Calu3 (cell line): ENCODE results near the gene FAIM. TPM values are rescaled to one million over a fixed set of nuclear protein-coding genes. Genes with fewer than 3 reads are reported as not detected.

Experiments
- BruUV-seq: library from RNA; stranded (reverse); fragments of 400-500 nt; replicated peaks from 2 replicates; lab custom pipeline; 2021; lab: Mats Ljungman, UMichigan
- CTCF ChIA-PET: fragments of 300-600 bp; sonication (Branson Sonifier 250); formaldehyde crosslinking; loops from one replicate; lab custom pipeline; 2022; ENCODE audit warnings: antibody characterized with exemption; lab: Charles Lee
- DNase-seq: peaks from one replicate; pipeline ENCODE4 v3.0.0; 2022
- H3K27ac Mint-ChIP-seq: one replicate; pipeline ENCODE4 v1.8.0; 2022; ENCODE audit warnings: mixed read lengths; ENCODE audit not compliant: unreplicated experiment
- H3K27me3 Mint-ChIP-seq: one replicate; pipeline ENCODE4 v1.8.0; 2022; ENCODE audit warnings: mixed read lengths; ENCODE audit not compliant: unreplicated experiment
- H3K36me3 Mint-ChIP-seq: one replicate; pipeline ENCODE4 v1.8.0; 2022; ENCODE audit warnings: mild to moderate bottlenecking, moderate library complexity, mixed read lengths; ENCODE audit not compliant: insufficient read depth, unreplicated experiment
- H3K4me1 Mint-ChIP-seq: one replicate; pipeline ENCODE4 v1.8.0; 2022; ENCODE audit warnings: mild to moderate bottlenecking, low read depth, mixed read lengths; ENCODE audit not compliant: unreplicated experiment
- H3K4me3 Mint-ChIP-seq: one replicate; pipeline ENCODE4 v1.8.0; 2022; ENCODE audit warnings: mild to moderate bottlenecking, low read depth, moderate library complexity, mixed read lengths; ENCODE audit not compliant: unreplicated experiment
- H3K9me3 Mint-ChIP-seq: one replicate; pipeline ENCODE4 v1.8.0; 2022; ENCODE audit warnings: low read depth, mixed read lengths; ENCODE audit not compliant: unreplicated experiment
- intact Hi-C: fragments of 100-400 bp; cut with micrococcal nuclease; formaldehyde crosslinking; loops from one replicate; pipeline ENCODE4 v1.10.0; 2022; ENCODE audit not compliant: unreplicated experiment
- total RNA-seq: library from RNA; stranded (reverse); gene quantifications from 2 replicates; pipeline ENCODE4 v1.2.3, GENCODE V29; 2022
- TF ChIP-seq, protein P1 (sequence below): fragments of 200-600 bp; IDR thresholded peaks from one replicate; pipeline ENCODE4 v1.8.0; 2022; ENCODE audit warnings: antibody characterized with exemption; ENCODE audit not compliant: unreplicated experiment

Gene FAIM
- total RNA-seq, 1 experiment from 2014 or later: 30.4 TPM

DNA sequence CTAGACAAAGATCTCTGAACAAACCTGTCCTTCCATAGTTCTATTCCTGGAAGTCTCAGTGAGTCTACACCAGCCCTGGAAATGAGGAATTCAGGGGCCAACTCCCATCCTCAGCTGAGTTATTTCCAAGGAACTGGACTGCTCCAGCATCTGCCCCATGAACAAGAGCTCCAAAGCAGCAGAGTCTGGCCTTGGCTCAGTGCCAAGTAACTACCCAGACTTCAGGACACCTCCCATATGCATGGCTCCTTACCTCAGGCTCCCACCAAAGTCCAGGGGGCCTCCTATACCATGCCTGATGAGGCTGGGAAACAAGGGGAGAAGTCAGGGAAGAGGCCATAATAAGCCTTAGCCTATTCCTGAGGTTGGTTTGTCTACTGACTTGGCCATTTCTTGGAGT, 45.0 kb downstream of the FAIM start:
- BruUV-seq: no TSS peak
- H3K27me3 Mint-ChIP-seq: no peaks in the 10 kb centered on the region
- no peak for DNase-seq
- TF ChIP-seq, protein P1, sequence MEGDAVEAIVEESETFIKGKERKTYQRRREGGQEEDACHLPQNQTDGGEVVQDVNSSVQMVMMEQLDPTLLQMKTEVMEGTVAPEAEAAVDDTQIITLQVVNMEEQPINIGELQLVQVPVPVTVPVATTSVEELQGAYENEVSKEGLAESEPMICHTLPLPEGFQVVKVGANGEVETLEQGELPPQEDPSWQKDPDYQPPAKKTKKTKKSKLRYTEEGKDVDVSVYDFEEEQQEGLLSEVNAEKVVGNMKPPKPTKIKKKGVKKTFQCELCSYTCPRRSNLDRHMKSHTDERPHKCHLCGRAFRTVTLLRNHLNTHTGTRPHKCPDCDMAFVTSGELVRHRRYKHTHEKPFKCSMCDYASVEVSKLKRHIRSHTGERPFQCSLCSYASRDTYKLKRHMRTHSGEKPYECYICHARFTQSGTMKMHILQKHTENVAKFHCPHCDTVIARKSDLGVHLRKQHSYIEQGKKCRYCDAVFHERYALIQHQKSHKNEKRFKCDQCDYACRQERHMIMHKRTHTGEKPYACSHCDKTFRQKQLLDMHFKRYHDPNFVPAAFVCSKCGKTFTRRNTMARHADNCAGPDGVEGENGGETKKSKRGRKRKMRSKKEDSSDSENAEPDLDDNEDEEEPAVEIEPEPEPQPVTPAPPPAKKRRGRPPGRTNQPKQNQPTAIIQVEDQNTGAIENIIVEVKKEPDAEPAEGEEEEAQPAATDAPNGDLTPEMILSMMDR: no peak
- CTCF ChIA-PET: no interaction called here
- no peaks in the 10 kb centered on the region for H3K4me1 Mint-ChIP-seq
- H3K27ac Mint-ChIP-seq: no peak overlapping the region
- no peak overlapping the region for H3K4me3 Mint-ChIP-seq
- peaks cover 50% of the 10 kb centered on the region for H3K36me3 Mint-ChIP-seq
- intact Hi-C loops: no loop called here
- peaks cover 5% of the 10 kb centered on the region for H3K9me3 Mint-ChIP-seq

- H3K36me3 Mint-ChIP-seq: peaks cover 24% of the 10 kb centered on the region
- H3K27ac Mint-ChIP-seq: no peak overlapping the region
- H3K27me3 Mint-ChIP-seq: no peaks in the 10 kb centered on the region
- no TSS peak for BruUV-seq
- DNase-seq: no peak
- TF ChIP-seq, protein P1: no peak
- no peaks in the 10 kb centered on the region for H3K9me3 Mint-ChIP-seq
- CTCF ChIA-PET: no interaction called here
- intact Hi-C loops: no loop called here
- H3K4me3 Mint-ChIP-seq: no peak overlapping the region
- H3K4me1 Mint-ChIP-seq: no peaks in the 10 kb centered on the region
Observed at GRCh38 chr3:138657508-138657907, 48.9 kb downstream of the FAIM start.

DNA sequence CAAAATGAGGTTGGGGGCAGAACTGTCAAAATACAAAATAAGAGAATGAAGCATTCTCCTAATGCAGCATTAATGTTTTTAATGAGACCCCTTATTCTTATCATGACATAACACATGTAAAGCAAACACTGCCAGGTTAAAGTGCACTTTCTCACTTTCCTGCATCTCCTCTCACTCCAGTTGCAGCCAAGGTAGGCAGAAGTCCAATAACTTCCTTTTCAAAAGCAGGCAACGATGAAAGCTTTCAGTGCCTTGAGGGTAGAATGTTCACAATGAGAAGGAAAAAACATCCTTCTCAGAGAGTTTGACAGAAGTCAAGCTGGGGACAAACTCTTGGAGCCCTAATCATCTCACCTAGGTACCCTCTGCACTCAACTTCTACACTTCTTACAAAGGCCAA, 59.5 kb downstream of the FAIM start:
- no peaks in the 10 kb centered on the region for H3K27me3 Mint-ChIP-seq
- H3K36me3 Mint-ChIP-seq: peaks cover 12% of the 10 kb centered on the region
- H3K4me3 Mint-ChIP-seq: no peak overlapping the region
- H3K4me1 Mint-ChIP-seq: peaks cover 8% of the 10 kb centered on the region
- no TSS peak for BruUV-seq
- intact Hi-C loops: no loop called here
- TF ChIP-seq, protein P1: no peak
- H3K27ac Mint-ChIP-seq: no peak overlapping the region
- H3K9me3 Mint-ChIP-seq: no peaks in the 10 kb centered on the region
- CTCF ChIA-PET: interaction anchor here (0.6 to 0.7 kb wide), 2 partner anchors 15 to 806 kb away, joined by 3 read pairs; no protein-coding TSS in a partner anchor
- no peak for DNase-seq

GRCh38 chr3:138670407-138670806, 61.8 kb downstream of the FAIM start:
- CTCF ChIA-PET: interaction anchor here (0.7 to 1.0 kb wide), 2 partner anchors 16 to 193 kb away, joined by 3 read pairs; no protein-coding TSS in a partner anchor
- H3K27ac Mint-ChIP-seq: no peak overlapping the region
- H3K36me3 Mint-ChIP-seq: peaks cover 22% of the 10 kb centered on the region
- TF ChIP-seq, protein P1: no peak
- intact Hi-C loops: no loop called here
- no peak overlapping the region for H3K4me3 Mint-ChIP-seq
- BruUV-seq: no TSS peak
- no peak for DNase-seq
- H3K4me1 Mint-ChIP-seq: peaks cover 8% of the 10 kb centered on the region
- peaks cover 4% of the 10 kb centered on the region for H3K9me3 Mint-ChIP-seq
- no peaks in the 10 kb centered on the region for H3K27me3 Mint-ChIP-seq
